ENCODE results near the gene SPRING1.

The SPRING1 gene

DNA sequence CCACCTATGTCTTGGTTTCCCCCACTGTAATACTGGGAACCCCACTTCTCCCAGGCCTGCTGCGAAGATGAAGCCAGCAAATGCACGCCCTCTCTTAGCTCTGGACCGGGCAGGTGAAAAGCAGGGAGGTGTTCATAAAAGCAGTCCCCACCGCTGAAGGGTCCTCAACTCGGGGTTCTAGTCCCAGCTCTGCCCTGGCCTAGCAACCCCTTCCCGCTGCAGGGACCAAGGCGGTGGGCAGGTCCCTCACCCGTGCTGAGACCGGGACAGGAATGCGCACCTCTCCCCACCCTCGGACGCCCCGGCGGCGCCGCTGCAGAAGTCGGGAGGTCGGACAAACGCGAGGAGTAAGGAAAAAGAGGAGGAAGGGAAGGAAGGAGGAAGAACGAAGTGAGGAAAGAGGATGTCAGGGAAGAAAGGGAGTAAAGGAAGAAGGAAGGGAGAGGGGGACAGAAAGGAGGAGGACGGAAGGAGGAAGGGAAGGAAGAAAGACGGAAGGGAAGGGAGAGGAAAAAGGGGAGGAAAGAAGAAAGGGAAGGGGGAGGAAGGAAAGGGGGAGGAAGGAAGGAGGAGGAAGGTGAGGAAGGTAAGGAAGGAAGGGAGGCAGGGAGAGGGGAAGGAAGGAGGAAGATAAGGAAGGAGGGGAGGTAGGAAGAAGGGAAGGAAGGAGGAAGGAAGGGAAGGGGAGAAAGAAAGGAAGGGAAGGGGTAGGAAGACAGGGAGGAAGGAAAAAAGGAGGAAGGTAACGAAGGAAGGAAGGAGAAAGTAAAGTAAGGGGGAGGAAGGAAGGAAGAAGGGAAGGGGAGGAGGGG is 701 bp downstream of the SPRING1 start:
- DNase-seq = no peak

DNA sequence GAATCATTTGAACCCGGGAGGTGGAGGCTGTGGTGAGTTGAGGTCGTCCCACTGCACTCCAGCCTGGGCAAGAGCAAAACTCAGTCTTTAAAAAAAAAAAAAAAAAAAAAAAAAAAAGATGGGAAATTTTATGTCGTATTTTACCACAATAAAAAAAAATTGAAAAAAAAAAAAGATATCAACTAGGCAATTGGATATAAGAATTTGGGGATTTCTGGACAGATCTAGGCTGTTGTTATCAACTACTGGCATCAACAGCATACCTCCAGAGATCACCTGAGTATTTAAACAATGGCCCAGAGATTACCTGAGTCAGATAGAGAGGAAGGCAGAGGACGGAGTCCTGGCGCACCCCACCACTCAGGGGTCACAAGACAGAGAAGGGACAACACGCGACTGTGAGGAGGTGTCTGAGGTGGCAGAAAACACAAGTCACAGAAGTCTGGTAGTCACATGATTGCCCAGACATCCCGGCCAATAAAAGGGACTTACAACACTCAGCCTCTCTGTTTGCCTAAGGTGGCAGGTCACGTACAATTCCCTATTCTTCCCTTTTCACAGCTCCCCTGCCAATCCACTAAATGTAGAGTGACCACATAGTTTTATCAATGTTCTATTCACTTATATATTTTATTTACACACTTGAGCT is 1.8 kb downstream of the SPRING1 start:
- no peak for DNase-seq

DNA sequence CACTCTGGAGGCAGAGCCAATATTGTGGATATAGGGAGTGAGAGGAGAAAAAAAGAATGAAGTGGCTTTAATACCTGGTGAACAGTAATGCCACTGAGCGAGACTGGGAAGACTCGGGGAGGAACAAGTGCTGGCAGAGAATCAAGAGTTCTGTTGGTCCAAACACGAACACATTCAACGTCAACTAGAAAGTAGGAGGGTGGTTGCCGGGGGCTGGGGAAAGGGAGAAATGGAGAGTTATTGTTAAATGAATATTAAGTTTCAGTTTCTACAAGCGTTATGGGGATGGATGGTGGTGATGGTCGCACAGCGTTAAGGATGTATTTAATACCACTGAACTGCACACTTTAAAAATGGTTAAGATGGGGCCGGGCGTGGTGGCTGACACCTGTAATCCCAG is 2.8 kb downstream of the SPRING1 start:
- DNase-seq = no peak

DNA sequence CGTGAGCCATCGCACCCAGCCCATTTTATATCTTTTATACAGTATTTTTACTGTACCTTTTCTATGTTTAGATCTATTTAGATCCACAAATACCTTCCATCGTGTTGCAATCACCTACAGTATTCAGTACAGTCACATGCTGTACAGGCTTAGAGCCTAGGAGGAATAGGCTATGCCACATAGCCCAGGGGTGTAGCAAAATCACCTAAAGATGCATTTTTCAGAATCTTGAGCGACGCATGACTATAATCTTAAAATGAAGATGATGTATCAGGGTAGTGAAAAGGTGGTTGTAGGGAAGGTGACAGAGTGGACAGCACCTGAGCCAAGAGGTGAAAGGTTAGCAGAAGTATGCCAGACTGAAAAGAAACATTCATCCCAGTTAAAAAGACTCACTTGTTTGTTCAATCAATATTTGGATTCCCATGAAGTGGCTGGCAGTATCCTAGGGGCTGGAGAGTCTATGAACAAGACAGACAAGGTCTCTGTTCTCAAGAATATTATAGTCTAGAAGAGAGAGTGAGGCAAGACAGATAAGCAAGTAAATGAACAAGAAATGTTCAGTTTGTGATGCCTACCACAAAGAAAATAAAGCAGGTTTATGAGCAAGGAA is 3.6 kb downstream of the SPRING1 start:
- DNase-seq = no peak

DNA sequence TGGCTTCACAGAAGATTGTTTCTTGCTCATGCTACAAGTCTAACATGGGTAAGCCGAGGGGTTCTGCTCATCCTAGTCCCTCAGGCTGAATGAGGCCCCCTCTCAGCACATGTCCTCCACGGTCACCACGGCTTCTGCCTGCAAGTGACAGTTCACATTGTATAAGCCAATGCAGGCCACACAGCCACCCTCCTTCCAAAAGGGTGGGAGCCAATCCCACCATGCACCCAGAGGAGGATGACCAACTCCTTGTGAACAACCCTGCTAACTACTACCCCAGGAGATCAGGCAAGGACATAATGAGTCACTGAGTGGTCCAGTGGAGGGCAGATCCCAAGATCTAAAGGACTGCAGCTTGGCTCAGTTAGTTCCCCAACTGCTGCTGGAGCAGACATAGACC is 6.1 kb downstream of the SPRING1 start:
- DNase-seq = no peak

DNA sequence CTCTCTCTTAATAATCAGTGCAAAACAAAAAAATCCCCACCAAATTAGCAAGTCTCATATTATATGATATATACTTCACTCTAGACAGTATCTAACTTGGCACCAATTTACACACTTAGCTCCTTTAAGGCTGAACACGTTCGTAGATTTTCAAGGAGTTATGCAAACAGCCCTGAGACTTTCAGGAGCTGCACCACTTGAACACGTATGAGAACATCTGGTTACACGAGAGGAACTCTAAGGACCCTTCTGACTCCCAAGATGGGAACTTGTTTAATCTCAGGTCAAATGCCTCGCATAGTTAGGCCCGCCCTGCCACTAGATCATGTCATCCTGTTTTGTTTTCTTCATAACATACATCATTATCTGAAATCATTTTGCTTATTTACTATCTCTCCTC is 10.0 kb downstream of the SPRING1 start:
- DNase-seq = no peak

DNA sequence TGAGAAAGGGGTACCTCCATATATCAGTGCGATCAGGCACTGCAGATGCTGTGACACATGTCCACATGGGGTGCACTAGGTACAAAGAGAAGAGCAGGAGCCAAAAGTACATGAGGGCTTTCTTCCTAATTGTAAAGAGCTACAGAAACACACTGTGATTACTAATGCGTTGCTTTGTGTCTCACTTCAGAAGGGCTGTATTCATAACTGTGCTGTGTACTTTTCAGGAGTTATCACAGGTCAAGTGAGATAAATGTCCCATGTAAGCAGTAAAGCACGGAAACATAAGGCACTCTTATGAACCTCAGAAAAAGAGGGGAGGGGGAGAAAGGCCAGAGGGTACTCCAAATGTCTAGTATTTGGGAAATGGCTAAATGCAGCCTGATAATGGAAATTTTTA is 10.6 kb downstream of the SPRING1 start:
- no peak for DNase-seq

DNA sequence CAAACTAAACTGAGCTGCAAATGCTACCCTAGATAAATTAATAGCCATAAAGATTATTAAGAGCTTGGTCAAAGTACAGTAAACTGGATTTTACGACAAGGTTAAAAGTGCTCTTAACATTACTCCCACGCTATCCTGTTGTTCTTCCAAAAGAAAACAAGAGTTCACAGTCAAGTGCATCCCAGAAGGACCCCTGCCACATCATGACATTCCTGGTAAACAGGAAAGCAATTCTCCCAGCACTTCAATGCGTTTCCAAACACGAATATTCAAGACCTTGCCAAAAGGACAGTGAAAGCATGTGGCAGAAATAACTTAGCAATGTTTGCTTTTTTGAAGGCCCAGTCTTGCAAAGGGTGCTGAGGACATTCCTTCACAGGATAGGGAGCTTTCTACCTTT is 11.2 kb downstream of the SPRING1 start:
- no peak for DNase-seq

DNA sequence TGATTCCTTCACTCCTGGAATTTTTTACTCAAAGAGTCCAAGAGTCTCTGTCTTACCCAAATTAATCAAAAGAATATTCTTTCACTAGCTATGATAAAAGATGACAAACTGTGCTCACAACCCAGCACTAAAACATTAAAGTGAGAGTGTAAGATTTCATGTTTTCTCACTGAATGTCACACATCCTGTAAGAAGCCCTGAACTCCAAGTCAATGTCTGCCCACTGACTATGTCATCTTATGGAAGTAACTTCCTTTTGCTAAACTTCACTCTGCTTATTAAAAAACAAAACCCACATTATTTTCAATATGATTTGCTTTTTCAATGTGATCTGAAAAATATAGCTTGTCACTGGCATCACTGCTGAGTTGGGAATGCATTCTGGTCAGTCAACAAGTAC is 15.6 kb downstream of the SPRING1 start:
- DNase-seq = no peak

DNA sequence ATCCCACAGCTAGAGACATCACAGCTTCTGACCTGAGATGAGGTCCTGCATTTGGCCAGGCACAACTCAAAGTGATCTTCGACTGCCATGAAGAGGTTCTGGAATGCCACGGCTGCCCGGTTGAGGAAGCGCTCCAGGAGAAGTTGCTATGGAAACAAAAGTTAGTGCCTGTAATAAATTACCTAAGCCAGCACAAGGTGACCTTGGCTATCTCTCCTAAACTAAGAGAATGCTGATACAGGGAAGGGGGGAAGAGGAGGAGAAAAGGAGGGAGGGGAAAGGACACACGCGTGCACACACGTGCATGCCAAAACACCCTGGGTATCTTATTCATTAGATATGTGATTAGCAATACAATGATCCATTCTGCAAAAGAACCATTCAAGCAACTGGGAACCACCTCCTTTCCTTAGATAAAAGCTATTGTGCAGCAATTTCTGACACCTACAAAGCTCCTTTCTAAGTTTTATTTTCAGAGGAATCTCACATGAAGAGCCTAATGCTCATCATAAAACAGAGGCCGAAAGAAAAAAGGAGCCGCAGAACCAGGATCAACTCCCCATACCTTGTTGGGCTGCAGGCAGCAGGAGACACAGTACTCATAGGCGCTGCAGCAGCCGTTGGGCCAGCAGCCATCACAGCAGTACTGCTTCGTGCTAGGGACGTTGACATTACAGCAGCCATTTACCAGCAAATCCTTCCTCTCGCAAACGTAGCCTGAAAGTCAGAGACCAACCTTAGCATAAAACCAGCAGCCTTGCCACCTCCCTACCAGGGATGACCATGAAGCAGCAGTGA is 17.9 kb downstream of the SPRING1 start:
- no peak for DNase-seq

DNA sequence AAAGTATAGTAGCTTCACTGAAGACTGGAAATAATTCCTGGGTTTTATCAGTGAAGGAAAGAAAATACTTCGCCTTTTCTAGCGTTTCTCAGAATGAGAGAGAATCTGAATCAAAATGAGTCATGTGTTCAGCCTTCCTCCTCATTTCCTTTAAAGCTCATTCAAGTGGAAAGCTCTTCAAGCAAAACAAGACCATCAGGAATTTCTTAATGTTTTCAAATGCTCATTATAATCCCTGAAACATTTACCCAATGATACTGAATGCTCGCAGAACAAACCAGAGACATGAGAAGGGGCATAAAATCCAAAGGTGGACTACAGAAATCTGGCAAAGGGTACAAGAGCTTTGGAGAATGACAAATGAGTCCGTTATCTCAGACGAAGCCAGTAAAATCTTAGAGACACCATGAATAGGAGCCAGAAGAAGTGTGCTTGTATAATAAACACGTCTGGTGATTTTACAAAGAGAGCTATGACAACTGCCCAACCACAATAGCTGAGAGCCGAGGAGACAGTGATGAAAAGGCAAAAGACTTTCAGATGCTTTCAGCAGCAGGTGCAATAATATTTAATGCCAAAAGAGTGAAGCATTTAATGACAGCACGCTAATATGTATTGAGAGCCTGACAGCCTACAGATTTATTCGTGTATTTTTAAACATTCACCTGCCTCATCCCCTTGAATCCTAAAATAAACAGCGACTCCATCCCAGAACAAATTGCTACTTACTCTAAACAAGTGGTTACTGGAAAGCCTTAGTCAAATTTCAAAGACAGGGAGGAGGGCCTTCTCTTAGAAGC is 19.0 kb downstream of the SPRING1 start:
- DNase-seq = no peak

DNA sequence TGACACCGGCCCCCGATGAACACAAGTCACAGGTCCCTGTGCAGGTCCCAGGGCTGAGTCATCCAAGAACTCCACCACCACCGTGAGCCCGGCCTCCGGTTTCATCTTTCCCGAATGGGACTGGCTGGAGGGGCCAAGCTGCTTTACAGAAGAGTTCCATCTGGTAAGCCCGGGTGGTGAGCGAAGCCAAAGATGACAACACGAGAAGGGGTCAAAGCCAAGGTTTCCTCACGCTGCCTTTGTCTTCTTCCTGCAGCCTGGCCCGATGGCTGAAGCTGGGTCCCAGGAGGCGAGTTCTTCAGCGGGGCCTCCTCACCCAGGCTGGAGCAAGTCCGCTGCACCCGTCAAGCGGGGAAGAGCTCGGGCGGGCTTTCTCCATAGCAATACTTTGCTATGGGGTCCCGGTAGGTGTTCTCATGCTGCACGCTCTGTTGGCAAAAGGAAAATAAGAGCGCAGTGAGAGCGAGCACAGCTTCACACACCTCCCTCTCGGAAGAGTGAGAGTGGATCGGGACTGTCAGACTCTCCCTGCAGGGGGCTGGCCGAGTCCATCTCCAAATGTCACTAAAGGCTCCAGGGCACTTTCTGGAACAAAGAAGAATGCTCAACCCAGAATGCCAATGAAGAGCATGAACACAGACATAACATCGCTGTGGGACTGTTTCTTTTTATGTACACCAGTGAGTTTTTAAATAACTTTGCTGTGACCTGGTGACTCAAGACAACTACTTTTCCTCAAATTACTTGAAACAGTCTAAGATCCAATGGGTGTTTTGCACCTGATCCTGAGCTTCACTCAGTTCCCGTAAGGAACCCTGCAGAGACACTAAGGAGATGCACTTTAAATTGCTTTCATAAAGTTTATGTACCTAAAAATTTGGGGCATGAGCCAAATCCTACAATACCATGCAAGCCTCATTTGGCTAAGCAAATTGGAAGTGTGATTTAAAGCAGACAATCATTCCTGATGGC is 20.1 kb downstream of the SPRING1 start:
- DNase-seq = no peak

DNA sequence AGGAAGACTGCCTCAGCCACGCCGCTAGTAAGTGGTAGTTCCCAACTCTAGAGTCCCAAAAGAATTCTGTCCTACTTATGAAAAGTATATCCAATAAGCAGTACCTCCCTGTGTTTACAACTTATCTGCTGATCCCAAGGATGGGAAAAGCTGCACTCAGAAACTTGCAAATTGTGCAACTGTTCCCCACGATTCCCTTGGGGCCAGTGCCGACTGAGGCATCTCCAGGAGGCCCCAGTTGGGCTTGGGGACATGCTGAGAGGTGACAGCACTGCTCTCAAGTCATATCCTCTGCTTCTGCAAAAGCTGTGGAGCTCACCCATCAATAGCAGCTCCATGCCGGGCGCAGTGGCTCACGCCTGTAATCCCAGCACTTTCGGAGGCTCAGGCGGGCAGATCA is 23.7 kb downstream of the SPRING1 start:
- no peak for DNase-seq

DNA sequence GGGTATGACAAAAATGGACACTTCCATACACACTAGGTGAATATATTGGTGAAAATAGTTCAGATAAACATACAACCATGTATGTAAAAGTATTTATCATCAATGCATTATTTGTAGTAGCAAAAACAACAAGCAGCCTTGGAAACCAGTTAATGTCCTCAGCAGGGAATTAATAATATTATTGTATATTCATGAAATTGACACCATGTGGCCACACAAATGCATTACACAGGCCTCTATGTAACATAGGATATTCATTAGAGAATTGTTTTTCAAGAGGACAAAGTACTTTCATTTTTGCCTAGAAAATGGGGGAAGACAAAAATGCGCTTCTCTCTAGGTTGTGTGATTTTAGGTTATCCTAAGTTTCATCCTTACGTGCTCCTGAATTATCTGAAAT is 24.3 kb downstream of the SPRING1 start:
- DNase-seq = no peak

DNA sequence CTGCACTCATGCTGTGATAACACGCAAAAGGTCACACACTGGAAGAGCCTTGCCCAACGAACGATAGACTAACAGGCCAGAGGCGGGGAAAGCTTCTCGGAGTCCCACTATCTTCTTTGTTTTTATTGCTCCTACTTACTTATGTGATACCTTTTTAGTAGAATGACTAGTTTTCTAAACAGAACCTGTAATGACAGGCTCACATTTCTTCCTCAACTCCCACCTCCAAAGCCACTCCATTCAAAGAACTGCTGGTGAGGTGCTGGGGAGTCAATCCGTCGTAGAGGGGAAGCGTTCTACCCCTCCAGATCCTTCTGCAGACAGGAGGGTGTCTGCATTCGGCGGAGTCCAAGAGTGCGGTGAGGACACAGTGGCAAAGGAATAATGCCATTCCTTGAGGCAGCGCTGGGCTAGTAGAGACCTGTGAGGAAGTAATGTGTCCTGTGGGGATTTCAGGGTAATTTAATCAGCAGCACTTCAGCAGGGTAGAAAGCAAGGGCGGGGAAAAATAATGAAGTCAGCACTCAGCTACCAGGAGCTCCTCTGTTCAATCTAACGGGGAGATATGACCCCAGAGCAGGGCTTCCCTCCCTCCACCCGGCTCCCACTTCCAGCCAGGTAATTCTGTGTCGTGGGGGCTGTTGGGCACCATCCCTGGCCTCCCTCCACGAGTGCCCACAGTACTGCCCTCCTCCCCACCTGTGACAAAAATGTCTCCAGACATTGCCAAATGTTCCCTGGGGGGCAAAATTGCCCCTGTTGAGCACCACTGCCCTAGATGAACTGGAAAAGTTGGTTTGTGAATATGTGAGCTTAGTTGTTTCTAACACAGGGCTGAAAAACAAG is 25.2 kb downstream of the SPRING1 start:
- no peak for DNase-seq

DNA sequence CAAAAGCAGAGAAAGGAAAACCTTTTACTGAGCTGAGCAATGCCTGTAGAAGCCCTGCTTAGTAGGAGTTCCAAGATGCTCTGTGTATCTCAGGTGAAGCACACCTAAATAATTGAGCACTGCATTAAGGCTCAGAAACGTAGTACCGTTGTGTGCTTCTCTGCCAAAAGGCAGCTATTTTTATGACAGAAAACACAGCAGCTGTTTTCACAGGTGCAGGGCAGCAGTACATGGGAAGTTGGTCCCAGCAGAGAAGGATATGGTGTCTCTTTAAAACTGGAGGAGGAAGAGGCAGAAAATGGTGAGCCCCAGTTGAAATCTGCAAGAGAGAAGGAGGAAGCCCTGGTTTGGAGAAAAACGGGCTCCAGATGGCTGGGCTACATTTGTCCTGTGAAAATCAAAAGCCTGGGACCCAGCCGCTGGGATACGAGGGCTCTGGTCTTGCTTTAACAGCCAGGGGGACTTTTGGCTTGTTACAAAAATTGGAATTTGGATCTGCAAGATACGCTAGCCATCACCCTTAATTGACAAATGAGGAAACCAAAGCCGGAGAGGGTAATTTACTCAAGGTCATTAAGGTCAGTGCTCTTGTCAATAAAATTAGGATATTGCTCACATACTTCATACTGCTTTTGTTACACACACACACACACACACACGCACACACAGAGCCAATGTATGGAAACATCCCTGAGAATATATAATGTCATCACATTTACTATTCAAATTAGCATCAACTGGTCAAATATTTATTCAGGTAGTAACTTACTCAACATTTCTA is 27.3 kb downstream of the SPRING1 start:
- no peak for DNase-seq

DNA sequence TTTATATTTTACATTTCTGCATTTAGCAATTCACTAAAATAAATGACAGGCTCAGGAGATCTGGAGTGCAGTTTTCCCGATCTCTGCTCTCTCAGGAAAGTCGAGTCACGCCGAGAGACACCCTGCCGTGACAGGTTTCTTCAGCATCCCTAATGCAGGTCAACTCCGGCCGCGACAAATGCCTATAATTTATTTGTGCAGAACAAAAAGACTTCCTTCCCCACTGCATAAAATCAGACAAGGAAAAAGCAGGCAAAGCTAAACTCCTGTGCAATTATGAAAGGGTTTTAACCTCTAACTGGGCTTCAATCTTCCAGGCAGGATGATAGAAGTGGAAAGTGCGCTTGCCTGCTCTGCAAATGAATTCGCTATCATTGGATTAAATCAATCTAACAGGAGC is 28.1 kb downstream of the SPRING1 start:
- no peak for DNase-seq

DNA sequence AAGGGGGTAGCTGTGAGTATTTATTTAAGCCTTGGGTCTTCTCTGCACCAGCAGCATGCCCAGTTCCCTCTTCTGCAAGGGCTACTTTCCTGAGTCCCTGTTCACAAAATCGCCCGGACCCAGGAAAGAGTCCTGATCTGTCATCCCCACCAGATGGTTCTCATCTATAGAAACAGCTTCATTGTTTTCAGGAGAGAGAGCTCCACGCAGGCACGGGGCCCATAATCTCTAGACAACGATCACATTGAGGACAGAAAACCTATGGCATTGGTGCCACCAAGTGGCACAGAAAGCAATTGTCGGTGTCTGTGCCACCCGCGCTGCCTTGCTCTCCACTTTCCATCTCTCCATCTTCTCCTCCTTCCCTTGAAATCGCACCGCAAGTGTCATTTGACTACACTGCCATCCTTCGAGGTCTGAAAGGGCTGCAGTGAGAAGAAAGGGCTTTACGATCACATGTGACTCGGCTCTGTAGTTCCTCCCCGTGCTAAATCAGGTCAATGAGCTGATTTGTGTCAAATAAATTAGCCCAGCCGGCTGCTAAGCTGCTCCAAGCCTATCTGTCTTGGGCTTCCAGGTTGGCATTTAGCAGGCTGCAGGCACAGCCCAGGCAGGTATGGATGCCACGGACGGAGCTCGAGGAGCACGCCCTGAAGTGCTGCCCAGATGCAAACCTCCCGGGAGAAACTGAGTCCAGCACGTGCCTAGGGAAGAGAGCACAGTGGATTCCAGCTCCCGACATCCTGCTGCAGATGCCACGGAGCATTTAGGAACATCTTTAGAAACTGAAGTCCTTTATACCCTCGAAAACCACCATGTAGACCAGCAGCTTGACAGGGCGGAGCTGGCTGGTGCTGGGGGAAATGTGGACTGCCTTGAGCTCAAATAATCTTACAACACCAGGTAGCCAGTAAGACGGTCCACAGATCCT is 28.8 kb downstream of the SPRING1 start:
- peak; percentile 51 for DNase-seq
